NB4 (cell line): ENCODE data around the gene ARHGAP12.

ENCODE experiments used
- DNase-seq: peaks from one replicate; pipeline ENCODE4 v3.0.0; 2010; ENCODE audit warnings: low read depth
- H3K4me3 ChIP-seq: one replicate; pipeline ENCODE4 v1.5.1; 2011; ENCODE audit warnings: mild to moderate bottlenecking, low read depth, low read length, moderate library complexity
- CTCF ChIP-seq: IDR thresholded peaks from one replicate; pipeline ENCODE4 v1.5.1; 2012; ENCODE audit warnings: low read depth, low read length
- MYC ChIP-seq: IDR thresholded peaks from 2 replicates; pipeline ENCODE4 v1.6.1; 2011; ENCODE audit warnings: low read depth, low read length
- POLR2A ChIP-seq: IDR thresholded peaks from 2 replicates; pipeline ENCODE4 v1.6.1; 2011; ENCODE audit warnings: mild to moderate bottlenecking; ENCODE audit not compliant: insufficient read length; ENCODE audit errors: extremely low read depth
- TF ChIP-seq, protein P1 (sequence below): IDR thresholded peaks from 2 replicates; pipeline ENCODE4 v1.6.1; 2011; ENCODE audit warnings: low read depth, low read length

ARHGAP12 gene

DNA sequence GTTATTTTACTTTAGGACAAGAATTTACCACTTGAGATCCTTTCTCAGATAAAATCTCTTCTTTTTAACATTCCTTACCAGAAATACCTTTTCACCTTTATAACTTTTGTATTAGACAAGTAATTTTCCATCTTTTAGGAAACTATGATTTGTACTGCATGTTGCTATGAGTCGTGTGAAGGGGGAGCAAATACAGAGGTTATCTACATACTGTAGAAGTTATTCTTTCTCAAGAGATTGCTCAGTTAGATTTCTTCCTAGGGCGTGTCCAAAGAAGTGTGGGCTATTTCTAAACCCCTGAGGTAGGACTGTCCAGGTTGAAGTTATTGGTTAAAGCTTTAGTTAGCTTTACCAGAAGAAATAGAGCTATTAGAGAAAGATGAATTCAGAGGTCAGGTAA lies 30.2 kb upstream of the ARHGAP12 start:
- no peak overlapping the region for H3K4me3 ChIP-seq
- TF ChIP-seq POLR2A (no peak), CTCF (no peak), MYC (no peak)
- TF ChIP-seq, protein P1, sequence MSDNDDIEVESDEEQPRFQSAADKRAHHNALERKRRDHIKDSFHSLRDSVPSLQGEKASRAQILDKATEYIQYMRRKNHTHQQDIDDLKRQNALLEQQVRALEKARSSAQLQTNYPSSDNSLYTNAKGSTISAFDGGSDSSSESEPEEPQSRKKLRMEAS = no peak
- DNase-seq = no peak

DNA sequence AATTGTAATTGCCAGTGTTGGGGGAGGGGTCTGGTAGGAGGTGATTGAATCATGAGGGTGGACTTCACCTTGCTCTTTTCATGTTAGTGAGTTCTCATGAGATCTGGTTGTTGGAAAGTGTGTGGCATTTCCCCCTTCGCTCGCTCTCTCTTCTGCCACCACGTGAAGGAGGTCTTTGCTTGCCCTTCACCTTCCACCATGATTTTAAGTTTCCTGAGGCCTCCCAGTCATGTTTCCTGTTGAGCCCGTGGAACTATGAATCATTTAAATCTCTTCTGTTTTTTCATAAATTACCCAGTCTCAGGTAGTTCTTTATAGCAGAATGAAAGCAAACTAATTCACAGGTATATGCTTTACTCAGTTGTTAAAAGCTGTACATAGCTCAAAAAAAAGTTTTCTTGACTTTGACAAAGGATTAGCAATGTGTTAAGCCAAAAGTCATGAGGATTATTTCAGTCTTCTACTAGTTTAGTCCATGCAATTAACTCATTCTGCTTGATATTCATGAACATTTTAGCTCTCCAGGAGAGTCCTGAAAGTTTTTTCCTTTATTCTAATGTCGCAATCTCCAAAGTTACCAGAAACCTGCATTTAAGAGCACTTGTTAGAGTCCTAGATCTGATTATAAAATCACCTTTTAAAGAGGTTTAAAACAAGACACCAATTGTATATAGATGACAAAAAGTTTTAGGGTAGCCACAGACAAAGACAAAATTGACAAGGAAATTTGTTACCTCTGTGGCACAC lies 27.7 kb upstream of the ARHGAP12 start:
- DNase-seq = no peak
- TF ChIP-seq CTCF = no peak
- no peak for TF ChIP-seq MYC
- no peak for TF ChIP-seq POLR2A
- TF ChIP-seq, protein P1 = no peak
- H3K4me3 ChIP-seq = no peak overlapping the region

GRCh38 chr10:31954410-31955191 lies 26.0 kb upstream of the ARHGAP12 start:
- TF ChIP-seq POLR2A = no peak
- TF ChIP-seq MYC = no peak
- no peak for TF ChIP-seq CTCF
- TF ChIP-seq, protein P1 = no peak
- no peak overlapping the region for H3K4me3 ChIP-seq
- no peak for DNase-seq

DNA sequence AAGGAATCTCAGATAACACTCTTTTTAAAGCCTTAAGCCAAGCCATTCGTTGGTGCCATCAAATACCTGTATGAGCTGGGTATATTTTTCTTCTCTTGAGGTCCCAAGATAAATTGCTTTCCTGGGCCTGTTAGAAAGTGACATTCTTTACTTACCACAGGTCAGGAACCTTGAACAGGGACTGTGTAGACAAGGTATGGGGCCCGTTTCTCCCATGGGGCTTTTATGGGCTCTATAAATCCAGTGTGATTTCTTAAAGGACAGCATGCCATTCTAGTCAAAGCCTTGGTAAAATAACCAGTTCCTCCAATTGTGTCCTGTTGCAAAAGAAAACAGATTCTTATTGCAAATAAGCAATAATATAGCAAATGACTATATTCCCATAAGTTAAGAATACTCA lies 24.8 kb upstream of the ARHGAP12 start:
- no peak overlapping the region for H3K4me3 ChIP-seq
- TF ChIP-seq CTCF (no peak), POLR2A (no peak), MYC (no peak)
- TF ChIP-seq, protein P1 = no peak
- DNase-seq = no peak

DNA sequence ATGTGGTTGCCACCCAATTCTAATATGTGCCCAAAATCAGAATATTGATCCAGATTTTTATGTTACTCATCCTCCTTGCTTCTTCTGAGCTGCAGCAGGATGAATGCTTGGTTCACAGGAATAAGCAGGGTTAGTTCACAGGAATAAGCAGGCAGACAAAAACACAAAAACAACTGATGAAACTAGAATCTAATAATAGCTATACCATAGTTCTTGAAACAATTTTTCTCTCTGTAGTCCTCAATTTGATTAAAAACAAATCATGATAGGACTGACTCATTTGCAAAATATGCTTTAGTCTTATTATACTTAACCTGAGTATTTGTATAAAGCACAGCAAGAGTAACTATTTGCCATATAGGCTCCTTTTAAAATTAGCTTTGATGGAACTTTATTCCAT lies 24.4 kb upstream of the ARHGAP12 start:
- TF ChIP-seq CTCF = no peak
- DNase-seq = no peak
- H3K4me3 ChIP-seq = no peak overlapping the region
